ENCODE data around the gene TUBB2A. TPM values are rescaled to one million over a fixed set of nuclear protein-coding genes. Genes with fewer than 3 reads are reported as not detected.

TUBB2A gene
- polyA plus RNA-seq, 1 of the 3 experiments (the other 2 are of a cell fraction) = 199 TPM

DNA sequence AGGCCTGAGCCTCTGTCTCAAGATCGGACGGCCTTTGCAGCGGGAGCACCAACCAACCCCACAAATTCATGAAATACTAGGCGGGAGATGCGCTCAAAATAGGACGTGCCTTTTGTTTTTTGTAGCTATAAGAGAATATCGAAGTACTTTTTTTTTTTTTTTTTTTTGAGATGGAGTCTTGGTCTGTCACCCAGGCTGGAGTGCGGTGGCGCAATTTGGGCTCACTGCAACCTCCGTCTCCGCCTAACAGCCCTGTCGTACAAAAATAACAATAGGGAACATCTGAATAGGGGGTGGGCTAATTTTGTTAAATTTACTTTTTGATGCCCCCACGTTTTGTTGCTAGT lies 5.9 kb upstream of the TUBB2A start:
- peak overlapping the region; percentile 64; the same call in 1 of the 2 replicates for H2AFZ ChIP-seq (ENCODE audit: low read depth)
- H3K27me3 ChIP-seq (ENCODE audit: insufficient read depth) = no peaks in the 10 kb centered on the region
- DNase-seq = no peak
- no peaks in the 10 kb centered on the region for H3K36me3 ChIP-seq (replicated peaks in 1 of 2; ENCODE audit: control insufficient read depth in 1 of 2, insufficient read depth in 2 of 2, low read length in 1 of 2)
- H3K4me3 ChIP-seq (ENCODE audit: low read depth in 2 of 2, low read length in 1 of 2) = peak overlapping the region in 1 of 2 experiments; percentile 72; a peak in 3 of 4 replicates
- peaks cover 7% of the 10 kb centered on the region; the same call in 1 of the 2 replicates for H3K79me2 ChIP-seq (ENCODE audit: insufficient read depth)
- no peaks in the 10 kb centered on the region for H4K20me1 ChIP-seq (ENCODE audit: insufficient read depth)
- ChIA-PET CTCF (interaction anchor here (1.0 to 2.1 kb wide), 7 partner anchors 14 to 88 kb away, joined by 4 to 7 read pairs (median 5); no protein-coding TSS in a partner anchor), POLR2A (interaction anchor here (0.9 to 1.7 kb wide), 7 partner anchors 46 to 174 kb away, joined by 3 to 22 read pairs (median 6); partner anchors contain the start of gene RIPK1)
- no peak for TF ChIP-seq REST (IDR thresholded peaks at IDR 0.05; ENCODE audit: low read depth, low read length)
- TF ChIP-seq, protein P1, sequence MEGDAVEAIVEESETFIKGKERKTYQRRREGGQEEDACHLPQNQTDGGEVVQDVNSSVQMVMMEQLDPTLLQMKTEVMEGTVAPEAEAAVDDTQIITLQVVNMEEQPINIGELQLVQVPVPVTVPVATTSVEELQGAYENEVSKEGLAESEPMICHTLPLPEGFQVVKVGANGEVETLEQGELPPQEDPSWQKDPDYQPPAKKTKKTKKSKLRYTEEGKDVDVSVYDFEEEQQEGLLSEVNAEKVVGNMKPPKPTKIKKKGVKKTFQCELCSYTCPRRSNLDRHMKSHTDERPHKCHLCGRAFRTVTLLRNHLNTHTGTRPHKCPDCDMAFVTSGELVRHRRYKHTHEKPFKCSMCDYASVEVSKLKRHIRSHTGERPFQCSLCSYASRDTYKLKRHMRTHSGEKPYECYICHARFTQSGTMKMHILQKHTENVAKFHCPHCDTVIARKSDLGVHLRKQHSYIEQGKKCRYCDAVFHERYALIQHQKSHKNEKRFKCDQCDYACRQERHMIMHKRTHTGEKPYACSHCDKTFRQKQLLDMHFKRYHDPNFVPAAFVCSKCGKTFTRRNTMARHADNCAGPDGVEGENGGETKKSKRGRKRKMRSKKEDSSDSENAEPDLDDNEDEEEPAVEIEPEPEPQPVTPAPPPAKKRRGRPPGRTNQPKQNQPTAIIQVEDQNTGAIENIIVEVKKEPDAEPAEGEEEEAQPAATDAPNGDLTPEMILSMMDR (IDR thresholded peaks at IDR 0.05) = 0 out of 2 replicates have a peak, but pooled peaks have one; percentile 9
- peaks cover 5 to 34% of the 10 kb centered on the region in 2 experiments; a peak in 3 of 4 replicates for H3K4me1 ChIP-seq (ENCODE audit: control insufficient read depth in 1 of 2, insufficient read depth in 2 of 2, low read depth in 1 of 2, low read length in 1 of 2)
- H3K9me3 ChIP-seq = no peaks in the 10 kb centered on the region
- H3K27ac ChIP-seq (ENCODE audit: low read depth in 2 of 2, low read length in 1 of 2) = peak overlapping the region; percentile 32 to 42; a peak in 3 of 4 replicates
- peak overlapping the region; percentile 61; the same call in 1 of the 2 replicates for H3K9ac ChIP-seq
- no peaks in the 10 kb centered on the region for H3K9me2 ChIP-seq
- 24% methylated on average over 13 of the region's 13 CpGs for WGBS (ENCODE audit: low lambda C conversion rate)
- H3F3A ChIP-seq (replicated peaks; ENCODE audit: insufficient read depth) = peaks cover 54% of the 10 kb centered on the region
- H3K4me2 ChIP-seq = peak overlapping the region; percentile 96

DNA sequence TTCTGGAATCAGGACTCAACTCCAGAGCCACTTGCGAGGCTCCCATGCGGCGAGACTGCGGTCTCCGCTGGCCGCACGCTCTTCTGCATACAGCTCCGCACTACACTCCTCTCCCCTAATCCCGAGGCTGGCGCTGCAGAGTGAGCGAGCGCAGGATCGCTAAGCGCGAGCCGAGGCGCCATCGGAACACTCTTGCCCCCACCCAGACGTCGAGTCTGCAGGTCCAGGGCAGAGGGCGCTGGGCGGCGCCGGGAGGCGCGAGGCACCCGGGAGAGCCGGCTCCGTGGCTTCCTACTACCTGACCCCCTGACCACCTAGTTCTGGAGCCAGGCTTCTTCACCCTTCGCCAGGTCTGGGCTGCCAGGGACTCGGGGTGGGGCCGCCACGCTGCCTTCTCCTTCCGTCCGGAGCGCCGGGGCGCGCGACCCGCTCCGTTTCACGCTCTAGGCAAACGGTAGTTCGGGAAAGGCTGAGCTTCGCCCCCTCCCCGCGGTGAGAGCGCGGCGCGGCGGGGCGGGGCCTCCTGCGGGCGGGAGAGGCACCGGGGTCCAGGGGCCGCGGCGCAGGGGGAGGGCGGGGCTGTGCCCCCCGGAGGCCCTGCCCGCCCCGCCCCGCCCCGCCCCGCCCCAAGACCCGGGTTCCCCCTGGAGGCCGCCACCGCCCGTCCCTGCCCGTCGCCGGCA lies 5.4 kb upstream of the TUBB2A start:
- peak; percentile 98 for DNase-seq
- H3K4me1 ChIP-seq (ENCODE audit: control insufficient read depth in 1 of 2, insufficient read depth in 2 of 2, low read depth in 1 of 2, low read length in 1 of 2) = peaks cover 5 to 34% of the 10 kb centered on the region in 2 experiments; a peak in 3 of 4 replicates
- H3K27me3 ChIP-seq (ENCODE audit: insufficient read depth) = no peaks in the 10 kb centered on the region
- 3% methylated on average over 37 of the region's 74 CpGs for WGBS (ENCODE audit: low lambda C conversion rate)
- ChIA-PET POLR2A (interaction anchor here (0.6 to 1.7 kb wide), 11 partner anchors 9 to 173 kb away, joined by 3 to 22 read pairs (median 4); partner anchors contain the start of gene RIPK1), CTCF (interaction anchor here (0.6 to 2.1 kb wide), 11 partner anchors 15 to 95 kb away, joined by 3 to 7 read pairs (median 4); partner anchors contain the start of gene RIPK1)
- H4K20me1 ChIP-seq (ENCODE audit: insufficient read depth) = no peaks in the 10 kb centered on the region
- no peaks in the 10 kb centered on the region for H3K9me2 ChIP-seq
- H3K27ac ChIP-seq (ENCODE audit: low read depth in 2 of 2, low read length in 1 of 2) = peak overlapping the region; percentile 73 to 91
- H3K4me2 ChIP-seq = peak overlapping the region; percentile 96
- no peaks in the 10 kb centered on the region for H3K36me3 ChIP-seq (replicated peaks in 1 of 2; ENCODE audit: control insufficient read depth in 1 of 2, insufficient read depth in 2 of 2, low read length in 1 of 2)
- no peaks in the 10 kb centered on the region for H3K9me3 ChIP-seq
- peaks cover 9% of the 10 kb centered on the region; the same call in 1 of the 2 replicates for H3K79me2 ChIP-seq (ENCODE audit: insufficient read depth)
- H3K4me3 ChIP-seq (ENCODE audit: low read depth in 2 of 2, low read length in 1 of 2) = peak overlapping the region; percentile 72 to 77
- peak overlapping the region; percentile 89 for H3K9ac ChIP-seq
- peak overlapping the region; percentile 82 for H2AFZ ChIP-seq (ENCODE audit: low read depth)
- peaks cover 54% of the 10 kb centered on the region for H3F3A ChIP-seq (replicated peaks; ENCODE audit: insufficient read depth)
- TF ChIP-seq MAX (IDR thresholded peaks at IDR 0.05; ENCODE audit: low read depth) (peak; percentile 19; the same call in 1 of the 2 replicates), ELF1 (IDR thresholded peaks at IDR 0.05) (no peak), NRF1 (IDR thresholded peaks at IDR 0.05; ENCODE audit: low read depth, low read length) (no peak), POLR2AphosphoS5 (IDR thresholded peaks at IDR 0.05; ENCODE audit: low read depth, low read length) (0 out of 2 replicates have a peak, but pooled peaks have one; percentile 31), TEAD4 (IDR thresholded peaks at IDR 0.05; ENCODE audit: borderline replicate concordance, insufficient read depth) (no peak), RFX5 (IDR thresholded peaks at IDR 0.05; ENCODE audit: low read length) (no peak), EZH2phosphoT487 (IDR thresholded peaks at IDR 0.05; ENCODE audit: borderline replicate concordance, low read depth) (no peak), TAF1 (IDR thresholded peaks at IDR 0.05; ENCODE audit: borderline replicate concordance, low read depth, low read length) (peak; percentile 7; the same call in 1 of the 2 replicates), FOXJ3 (CRISPR knock-in tag; IDR thresholded peaks at IDR 0.05) (no peak), SIN3A (IDR thresholded peaks at IDR 0.05; ENCODE audit: borderline replicate concordance, low read depth, low read length) (no peak), YY1 (IDR thresholded peaks at IDR 0.05; ENCODE audit: low read depth) (no peak), RXRA (IDR thresholded peaks at IDR 0.05; ENCODE audit: borderline replicate concordance, low read depth) (no peak)
- TF ChIP-seq, protein P1 (IDR thresholded peaks at IDR 0.05) = peak; percentile 23
- TF ChIP-seq, protein P2, sequence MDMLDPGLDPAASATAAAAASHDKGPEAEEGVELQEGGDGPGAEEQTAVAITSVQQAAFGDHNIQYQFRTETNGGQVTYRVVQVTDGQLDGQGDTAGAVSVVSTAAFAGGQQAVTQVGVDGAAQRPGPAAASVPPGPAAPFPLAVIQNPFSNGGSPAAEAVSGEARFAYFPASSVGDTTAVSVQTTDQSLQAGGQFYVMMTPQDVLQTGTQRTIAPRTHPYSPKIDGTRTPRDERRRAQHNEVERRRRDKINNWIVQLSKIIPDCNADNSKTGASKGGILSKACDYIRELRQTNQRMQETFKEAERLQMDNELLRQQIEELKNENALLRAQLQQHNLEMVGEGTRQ (IDR thresholded peaks at IDR 0.05; ENCODE audit: borderline replicate concordance, low read depth, low read length) = no peak

Data from SK-N-SH (cell line).